IPS-18c (cell line): ENCODE measurements around the gene ZNF827.

Source experiments
- H3K4me3 ChIP-seq: 2 replicates; pipeline ENCODE4 v1.7.0; 2013; ENCODE audit warnings: low read depth, mild to moderate bottlenecking, low read length, moderate library complexity; ENCODE audit not compliant: insufficient read depth
- H3K9me3 ChIP-seq: one replicate; pipeline ENCODE4 v1.6.1; 2013; ENCODE audit warnings: mild to moderate bottlenecking, low read length, moderate library complexity; ENCODE audit not compliant: control insufficient read depth, insufficient read depth

Gene ZNF827

GRCh38 chr4:145881576-145881975, 57.0 kb downstream of the ZNF827 start:
- Histone ChIP-seq H3K9me3 (no peaks in the 10 kb centered on the region), H3K4me3 (no peak overlapping the region)

GRCh38 chr4:145880355-145880960, 58.2 kb downstream of the ZNF827 start:
- Histone ChIP-seq H3K9me3 (no peaks in the 10 kb centered on the region), H3K4me3 (no peak overlapping the region)

- Histone ChIP-seq H3K4me3 (no peak overlapping the region), H3K9me3 (no peaks in the 10 kb centered on the region)
Observed at GRCh38 chr4:145879598-145879997, 59.0 kb downstream of the ZNF827 start.

- Histone ChIP-seq H3K9me3 (no peaks in the 10 kb centered on the region), H3K4me3 (no peak overlapping the region)
Observed at GRCh38 chr4:145878501-145879435, 59.9 kb downstream of the ZNF827 start.

GRCh38 chr4:145876531-145877180, 62.0 kb downstream of the ZNF827 start:
- Histone ChIP-seq H3K4me3 (no peak overlapping the region), H3K9me3 (no peaks in the 10 kb centered on the region)

GRCh38 chr4:145873901-145874300, 64.7 kb downstream of the ZNF827 start:
- no peaks in the 10 kb centered on the region for H3K9me3 ChIP-seq
- no peak overlapping the region for H3K4me3 ChIP-seq

- Histone ChIP-seq H3K4me3 (no peak overlapping the region), H3K9me3 (no peaks in the 10 kb centered on the region)
Observed at GRCh38 chr4:145871209-145871608, 67.4 kb downstream of the ZNF827 start.

- no peak overlapping the region for H3K4me3 ChIP-seq
Observed at GRCh38 chr4:145870155-145871020, 68.2 kb downstream of the ZNF827 start.

GRCh38 chr4:145868637-145869409, 69.8 kb downstream of the ZNF827 start:
- Histone ChIP-seq H3K4me3 (no peak overlapping the region), H3K9me3 (no peaks in the 10 kb centered on the region)

More at GRCh38 chr4:145870155-145871020, 68.2 kb downstream of the ZNF827 start:
- no peaks in the 10 kb centered on the region for H3K9me3 ChIP-seq

GRCh38 chr4:145867406-145867805, 71.2 kb downstream of the ZNF827 start:
- Histone ChIP-seq H3K4me3 (no peak overlapping the region), H3K9me3 (no peaks in the 10 kb centered on the region)

- Histone ChIP-seq H3K4me3 (no peak overlapping the region), H3K9me3 (no peaks in the 10 kb centered on the region)
Observed at GRCh38 chr4:145866991-145867390, 71.6 kb downstream of the ZNF827 start.

GRCh38 chr4:145865274-145865941, 73.2 kb downstream of the ZNF827 start:
- Histone ChIP-seq H3K4me3 (no peak overlapping the region), H3K9me3 (no peaks in the 10 kb centered on the region)

GRCh38 chr4:145863191-145863590, 75.4 kb downstream of the ZNF827 start:
- Histone ChIP-seq H3K9me3 (no peaks in the 10 kb centered on the region), H3K4me3 (no peak overlapping the region)

GRCh38 chr4:145861336-145862318, 77.0 kb downstream of the ZNF827 start:
- H3K9me3 ChIP-seq: no peaks in the 10 kb centered on the region
- no peak overlapping the region for H3K4me3 ChIP-seq

GRCh38 chr4:145860897-145861296, 77.7 kb downstream of the ZNF827 start:
- H3K9me3 ChIP-seq: no peaks in the 10 kb centered on the region
- no peak overlapping the region for H3K4me3 ChIP-seq
